ENCODE data around the gene RAB3D.

The RAB3D gene

GRCh38 chr19:11339254-11340098 is at the start of gene RAB3D (continued):
- TF ChIP-seq ZNF518A (tag by site-specific recombination; conservative IDR thresholded peaks at IDR 0.05; ENCODE audit: low read depth), result no peak
- no peak for TF ChIP-seq ZNF692 (tag by site-specific recombination; IDR thresholded peaks at IDR 0.05)
- no peak for TF ChIP-seq ZNF843 (tag by site-specific recombination; IDR thresholded peaks at IDR 0.05)
- TF ChIP-seq ZBTB6 (tag by site-specific recombination; IDR thresholded peaks at IDR 0.05), result no peak
- TF ChIP-seq ZNF645 (tag by site-specific recombination; IDR thresholded peaks at IDR 0.05), result no peak
- TF ChIP-seq ZNF157 (tag by site-specific recombination; IDR thresholded peaks at IDR 0.05), result no peak
- no peak for TF ChIP-seq ZNF433 (tag by site-specific recombination; IDR thresholded peaks at IDR 0.05; ENCODE audit: low read depth)
- no peak for TF ChIP-seq ZBTB48 (tag by site-specific recombination; IDR thresholded peaks at IDR 0.05)
- TF ChIP-seq ZNF23 (tag by site-specific recombination; IDR thresholded peaks at IDR 0.05; ENCODE audit: borderline replicate concordance), result no peak
- TF ChIP-seq ZNF701 (tag by site-specific recombination; IDR thresholded peaks at IDR 0.05), result no peak
- TF ChIP-seq OSR2 (tag by site-specific recombination; IDR thresholded peaks at IDR 0.05), result peak; percentile 37; the same call in 1 of the 2 replicates
- TF ChIP-seq ZNF324 (tag by site-specific recombination; IDR thresholded peaks at IDR 0.05), result no peak
- TF ChIP-seq HOXC10 (CRISPR knock-in tag; IDR thresholded peaks at IDR 0.05), result no peak
- TF ChIP-seq GFI1B (tag by site-specific recombination; IDR thresholded peaks at IDR 0.05), result no peak
- no peak for TF ChIP-seq ZNF585B (tag by site-specific recombination; IDR thresholded peaks at IDR 0.05)
- TF ChIP-seq ZNF133 (tag by site-specific recombination; IDR thresholded peaks at IDR 0.05), result no peak
- TF ChIP-seq YY2 (tag by site-specific recombination; IDR thresholded peaks at IDR 0.05), result no peak
- no peak for TF ChIP-seq TRIM28 (IDR thresholded peaks at IDR 0.05; ENCODE audit: borderline replicate concordance, low read length)
- no peak for TF ChIP-seq TSHZ1 (tag by site-specific recombination; IDR thresholded peaks at IDR 0.05; ENCODE audit: borderline replicate concordance)
- TF ChIP-seq ZNF777 (tag by site-specific recombination; IDR thresholded peaks at IDR 0.05; ENCODE audit: borderline replicate concordance), result no peak
- no peak for TF ChIP-seq ZBTB7A (tag by site-specific recombination; IDR thresholded peaks at IDR 0.05; ENCODE audit: low read depth)
- peak; percentile 98 for TF ChIP-seq KLF1 (tag by site-specific recombination; IDR thresholded peaks at IDR 0.05)
- 0 out of 2 replicates have a peak, but pooled peaks have one; percentile 55 for TF ChIP-seq PRDM10 (tag by site-specific recombination; IDR thresholded peaks at IDR 0.05)
